GM19324 (cell line): ENCODE results near the gene ZNF211.

ENCODE experiments used
- ATAC-seq: cut with Tn5 transposase; IDR thresholded peaks from one replicate; pipeline ENCODE4 v1.9.1; 2021; ENCODE audit warnings: mild to moderate bottlenecking, moderate library complexity; ENCODE audit not compliant: unreplicated experiment, low FRiP score

Gene ZNF211

GRCh38 chr19:57632987-57633831, at the start of gene ZNF211:
Gene ZNF211 (plus strand): TSS chr19:57633168. CDS start chr19:57633347, 179 bp downstream.
- ATAC-seq, result peak; percentile 92

- ATAC-seq, result peak; percentile 71
Observed at GRCh38 chr19:57583521-57584416, 49.2 kb upstream of the ZNF211 start, which contains the start of gene ZIK1. Gene ZIK1 (plus strand): TSS chr19:57584145. CDS start chr19:57584357, 212 bp downstream.

GRCh38 chr19:57587529-57587928, 45.4 kb upstream of the ZNF211 start:
- ATAC-seq, result no peak

- peak; percentile 12 for ATAC-seq
Observed at GRCh38 chr19:57599377-57599760, 33.6 kb upstream of the ZNF211 start.

- ATAC-seq, result peak; percentile 90
Observed at GRCh38 chr19:57599761-57600383, 33.1 kb upstream of the ZNF211 start, which contains the start of gene ZNF530. Gene ZNF530 (plus strand): TSS chr19:57599885. CDS start chr19:57604346, 4,461 bp downstream.

GRCh38 chr19:57606931-57607330, 26.0 kb upstream of the ZNF211 start:
- no peak for ATAC-seq

DNA sequence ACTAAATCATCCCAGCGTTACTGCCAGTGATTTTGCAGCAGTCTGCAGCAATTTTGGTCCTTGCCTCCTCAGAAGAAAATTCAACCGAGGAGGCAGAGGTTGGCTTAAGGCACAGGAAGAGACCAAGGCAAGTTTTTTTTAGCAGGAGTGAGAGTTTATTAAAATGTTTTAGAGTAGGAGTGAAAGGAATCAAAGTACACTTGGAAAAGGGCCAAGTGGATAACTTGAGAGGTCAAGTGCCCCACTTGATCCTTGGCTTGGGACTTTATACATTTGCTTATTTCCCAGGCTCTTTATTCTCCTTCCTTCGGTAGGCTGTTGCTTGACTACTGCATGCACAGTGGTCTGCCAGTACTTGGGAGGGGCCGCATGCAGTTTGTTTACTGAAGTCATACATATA, 21.9 kb upstream of the ZNF211 start:
- ATAC-seq, result no peak

DNA sequence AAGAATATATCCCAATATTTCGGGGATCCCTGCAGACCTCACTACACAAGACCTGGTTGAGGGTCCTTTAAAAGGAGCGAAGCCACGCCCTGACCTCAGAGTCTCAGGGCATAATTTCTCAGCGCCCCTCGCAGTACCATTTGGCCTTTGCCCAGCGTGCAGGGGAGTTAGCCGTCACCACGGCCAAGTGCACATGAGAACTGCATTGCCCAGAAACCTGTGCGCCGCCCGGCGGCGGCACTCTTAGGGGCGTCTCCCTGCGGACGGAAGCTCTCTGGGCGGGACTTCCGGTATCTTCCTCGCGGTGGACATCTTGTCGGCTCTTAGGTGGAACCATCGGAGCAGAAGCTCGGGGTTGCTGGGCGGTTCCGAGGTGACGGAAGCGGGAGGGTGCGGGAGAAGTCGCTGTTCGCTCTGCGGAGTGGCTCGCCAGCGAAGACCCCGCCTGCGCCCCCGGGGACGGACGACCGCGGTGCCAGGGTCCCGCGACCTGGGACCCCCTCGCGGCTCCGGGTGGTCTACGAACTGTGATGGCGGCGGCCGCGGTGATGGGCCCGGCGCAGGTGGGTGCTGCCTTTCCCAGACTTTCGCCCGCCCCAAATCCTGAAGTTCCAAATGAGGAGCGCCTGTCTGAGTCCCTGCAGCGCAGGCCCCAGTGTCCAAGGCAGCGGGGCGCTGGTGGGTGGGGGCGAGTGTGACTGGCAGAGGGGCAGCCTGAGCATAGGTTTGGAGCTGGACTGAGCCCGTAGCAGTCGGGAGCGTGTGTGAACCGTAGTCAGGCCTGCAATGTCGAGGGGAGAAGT, 18.8 kb upstream of the ZNF211 start, which contains the start of gene ZNF134:
ZNF134 (plus strand) TSS at position 302 of the 803 bp plus-strand sequence. CDS start 5,227 bp downstream, outside the sequence.
- peak; percentile 91 for ATAC-seq

GRCh38 chr19:57615346-57615745, 17.6 kb upstream of the ZNF211 start:
- no peak for ATAC-seq

GRCh38 chr19:57620673-57621348, 12.2 kb upstream of the ZNF211 start:
- no peak for ATAC-seq

DNA sequence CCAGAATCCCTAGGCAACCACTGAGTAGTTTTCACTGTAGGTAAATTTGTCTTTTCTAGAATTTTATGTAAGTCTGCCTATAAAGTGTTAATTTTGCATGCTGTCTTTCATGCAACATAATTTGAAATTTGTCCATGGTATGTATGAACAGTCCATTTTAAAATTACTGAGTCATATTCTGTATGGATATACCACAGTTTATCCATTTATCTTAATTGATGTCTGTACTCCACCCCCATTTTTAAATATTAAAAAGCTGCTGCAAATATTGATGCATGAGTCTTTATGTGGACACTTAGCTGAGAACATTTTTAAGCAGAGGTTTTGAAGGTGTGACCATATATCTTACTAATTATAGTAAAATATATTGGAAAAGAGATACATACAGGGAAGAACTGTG, 9.9 kb upstream of the ZNF211 start:
- ATAC-seq, result no peak

DNA sequence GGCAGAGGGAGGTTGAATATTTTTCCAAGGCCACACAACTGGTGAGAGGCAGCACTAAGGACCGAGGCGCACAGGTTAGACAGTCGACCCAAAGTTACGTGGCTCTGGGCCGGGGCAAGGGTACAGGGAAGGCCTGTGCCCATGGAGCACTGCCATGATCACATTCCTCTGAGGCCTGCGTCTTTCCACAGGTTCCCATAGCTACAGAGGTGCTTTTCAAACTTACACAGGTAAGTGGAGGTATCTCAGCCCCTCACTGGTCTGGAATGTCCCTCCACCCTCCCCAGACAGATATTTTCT, 814 bp downstream of the ZNF211 start:
- ATAC-seq, result no peak

DNA sequence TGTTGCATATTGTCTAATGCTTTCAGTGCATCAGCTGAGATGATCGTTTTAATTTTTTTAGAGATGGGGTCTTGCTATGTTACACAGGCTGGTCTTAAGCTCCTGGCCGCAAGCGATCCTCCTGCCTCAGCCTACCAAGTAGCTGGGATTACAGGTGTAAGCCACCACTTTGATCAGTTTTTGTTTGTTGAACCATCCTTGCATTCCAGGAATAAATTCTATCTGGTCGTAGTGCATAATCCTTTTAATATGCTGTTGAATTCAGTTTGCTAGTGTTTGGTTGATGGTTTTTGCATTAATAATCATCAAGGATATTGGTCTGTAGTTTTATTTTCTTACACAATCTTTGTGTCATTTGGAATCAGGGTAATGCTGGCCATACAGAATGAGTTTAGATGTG, 4.4 kb downstream of the ZNF211 start:
- no peak for ATAC-seq

- ATAC-seq, result no peak
Observed at GRCh38 chr19:57641715-57642234, 8.8 kb downstream of the ZNF211 start.

DNA sequence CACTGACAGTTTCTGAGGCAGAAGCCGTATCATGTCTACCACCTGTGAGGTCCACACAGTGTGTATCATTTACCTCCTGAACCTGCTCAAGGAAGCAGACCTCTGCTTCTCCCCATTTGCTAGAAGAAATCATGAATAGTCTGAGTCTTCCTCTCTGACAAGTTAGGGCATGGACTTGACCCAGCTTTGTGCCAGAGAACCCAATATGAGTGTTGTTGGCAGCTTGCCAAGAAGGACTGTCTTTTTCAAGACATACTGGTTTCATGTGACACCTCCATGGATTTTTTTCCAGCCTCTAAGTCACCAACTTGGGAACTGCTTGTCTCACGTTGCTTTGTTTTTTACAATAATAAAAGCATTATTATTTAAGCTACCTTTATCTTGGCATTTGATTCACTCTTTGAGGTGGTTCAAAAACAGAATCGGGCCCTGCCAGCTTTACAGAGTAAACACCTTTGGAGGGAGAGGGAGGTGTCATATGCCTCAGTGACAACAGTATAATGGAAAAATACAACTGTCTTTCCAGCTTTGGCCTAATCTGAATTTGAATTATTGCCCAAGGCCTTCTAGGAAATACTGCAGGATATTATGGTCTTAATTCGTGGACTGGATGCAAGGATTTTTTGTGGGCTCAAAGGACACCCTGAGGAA, 9.6 kb downstream of the ZNF211 start:
- no peak for ATAC-seq

DNA sequence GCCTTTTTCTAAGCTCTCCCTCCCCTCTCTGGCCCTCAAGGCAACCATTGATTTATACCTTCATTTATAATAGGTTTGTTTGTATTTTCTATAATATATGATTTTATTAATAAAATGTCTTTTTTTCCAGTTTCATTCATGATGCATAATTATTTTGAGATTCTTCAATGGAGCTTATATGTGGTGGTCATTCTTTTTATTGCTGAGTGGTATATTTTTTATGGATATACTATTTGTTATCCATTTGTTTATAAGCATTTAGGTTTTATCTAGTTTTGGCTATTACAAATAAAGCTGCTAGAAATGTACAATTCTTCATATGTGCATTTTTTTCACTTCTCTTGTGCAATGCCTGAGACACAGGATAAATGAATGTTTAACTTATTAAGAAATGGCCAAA, 10.8 kb downstream of the ZNF211 start:
- no peak for ATAC-seq

DNA sequence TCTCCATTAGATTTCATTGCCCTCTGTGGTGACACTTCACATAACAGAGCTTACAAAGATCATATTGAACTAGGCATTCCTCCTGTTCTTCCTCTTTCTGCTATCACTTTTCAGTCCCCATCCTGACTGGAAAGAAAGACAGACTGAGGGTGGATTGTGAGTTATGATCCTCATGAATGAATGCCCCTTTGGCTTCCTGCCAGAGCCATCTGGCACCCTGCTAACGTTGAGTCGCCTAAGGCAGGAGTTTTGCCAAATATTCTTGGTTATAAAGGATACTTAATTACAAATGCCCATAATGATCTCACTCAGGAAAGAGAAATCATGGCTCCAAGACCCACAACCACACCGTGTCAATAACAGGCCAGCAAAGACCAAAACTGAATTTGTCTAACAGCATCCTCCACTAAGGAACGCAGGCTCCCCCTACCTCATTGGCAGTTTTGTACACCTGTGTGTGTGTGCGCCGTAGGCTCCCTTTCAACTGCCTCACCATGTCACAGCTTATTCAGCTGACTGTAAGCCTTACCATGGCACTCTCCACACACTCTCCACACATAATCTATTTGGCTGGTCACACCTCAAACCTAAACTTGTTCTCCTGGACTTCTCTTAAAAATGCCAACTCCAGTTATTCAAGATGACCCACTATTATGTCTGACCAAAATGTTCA, 15.5 kb downstream of the ZNF211 start:
- ATAC-seq, result no peak

- ATAC-seq, result no peak
Observed at GRCh38 chr19:57651654-57651996, 18.7 kb downstream of the ZNF211 start.
